ENCODE measurements around the gene EFHC1. TPM values are rescaled to one million over a fixed set of nuclear protein-coding genes. Genes with fewer than 3 reads are reported as not detected.
"Not testable (repeated sequence)": the region's sequence is repeated elsewhere in the genome, so short reads cannot be mapped to it uniquely, and the experiment has no call there.

EFHC1 gene
- total RNA-seq = 1.0 and 1.6 TPM in 2 replicates

- intact Hi-C loops (cut with micrococcal nuclease) = loop anchor here (1.0 to 10.0 kb wide), 7 partner anchors 25 to 1125 kb away; partner anchors contain the start of genes GCLC, GSTA4, MCM3 and TMEM14A
Observed at GRCh38 chr6:52419809-52420667, at the start of gene EFHC1. Gene EFHC1 (plus strand): TSS chr6:52420342. CDS start chr6:52420411, 69 bp downstream.

GRCh38 chr6:52371656-52372191, 48.4 kb upstream of the EFHC1 start:
- intact Hi-C loops (cut with micrococcal nuclease) = no loop called here

GRCh38 chr6:52373151-52373690, 46.9 kb upstream of the EFHC1 start:
- intact Hi-C loops (cut with micrococcal nuclease) = no loop called here

GRCh38 chr6:52374247-52374646, 45.9 kb upstream of the EFHC1 start:
- intact Hi-C loops (cut with micrococcal nuclease) = no loop called here

- intact Hi-C loops (cut with micrococcal nuclease) = no loop called here
Observed at GRCh38 chr6:52375780-52376556, 44.2 kb upstream of the EFHC1 start.

GRCh38 chr6:52376763-52377162, 43.4 kb upstream of the EFHC1 start:
- intact Hi-C loops (cut with micrococcal nuclease) = no loop called here

GRCh38 chr6:52377538-52378221, 42.5 kb upstream of the EFHC1 start:
- intact Hi-C loops (cut with micrococcal nuclease) = no loop called here

- intact Hi-C loops (cut with micrococcal nuclease) = no loop called here
Observed at GRCh38 chr6:52381249-52381648, 38.9 kb upstream of the EFHC1 start.

GRCh38 chr6:52384145-52384766, 35.9 kb upstream of the EFHC1 start:
- intact Hi-C loops (cut with micrococcal nuclease) = no loop called here

- intact Hi-C loops (cut with micrococcal nuclease) = no loop called here
Observed at GRCh38 chr6:52385074-52385473, 35.1 kb upstream of the EFHC1 start.

GRCh38 chr6:52388119-52388518, 32.0 kb upstream of the EFHC1 start:
- intact Hi-C loops (cut with micrococcal nuclease) = not testable (repeated sequence)

- intact Hi-C loops (cut with micrococcal nuclease) = no loop called here
Observed at GRCh38 chr6:52388790-52389189, 31.4 kb upstream of the EFHC1 start.

- intact Hi-C loops (cut with micrococcal nuclease) = no loop called here
Observed at GRCh38 chr6:52389264-52389625, 30.9 kb upstream of the EFHC1 start.

GRCh38 chr6:52389626-52390360, 30.3 kb upstream of the EFHC1 start:
- intact Hi-C loops (cut with micrococcal nuclease) = loop anchor here (1.0 to 10.0 kb wide), 7 partner anchors 9 to 605 kb away; partner anchors contain the start of genes GSTA4, MCM3 and PAQR8

- intact Hi-C loops (cut with micrococcal nuclease) = loop anchor here (1.0 to 10.0 kb wide), 7 partner anchors 8 to 604 kb away; partner anchors contain the start of genes GSTA4, MCM3 and PAQR8
Observed at GRCh38 chr6:52390361-52390727, 29.8 kb upstream of the EFHC1 start.

GRCh38 chr6:52391599-52391998, 28.5 kb upstream of the EFHC1 start:
- intact Hi-C loops (cut with micrococcal nuclease) = loop anchor here (10.0 kb wide), 2 partner anchors 227 to 603 kb away; partner anchors contain the start of gene GSTA4

- intact Hi-C loops (cut with micrococcal nuclease) = loop anchor here (10.0 kb wide), 2 partner anchors 228 to 602 kb away; partner anchors contain the start of gene GSTA4
Observed at GRCh38 chr6:52392944-52393343, 27.2 kb upstream of the EFHC1 start.

- intact Hi-C loops (cut with micrococcal nuclease) = loop anchor here (2.0 to 10.0 kb wide), 4 partner anchors 27 to 601 kb away; partner anchors contain the start of genes EFHC1 and GSTA4
Observed at GRCh38 chr6:52393780-52394179, 26.4 kb upstream of the EFHC1 start.

- intact Hi-C loops (cut with micrococcal nuclease) = loop anchor here (2.0 to 10.0 kb wide), 4 partner anchors 27 to 601 kb away; partner anchors contain the start of genes EFHC1 and GSTA4
Observed at GRCh38 chr6:52394251-52394666, 25.9 kb upstream of the EFHC1 start.
